Measurements from ENCODE around the gene ICOSLG.

GRCh38 chr21:44263221-44263760, 22.5 kb upstream of the ICOSLG start:
- TF ChIP-seq CTCF (conservative IDR thresholded peaks at IDR 0.05): no peak
- TF ChIP-seq ZFX (IDR thresholded peaks at IDR 0.05): no peak

All from C4-2B (cell line).